Measurements from ENCODE around the gene DENND1A.

DNA sequence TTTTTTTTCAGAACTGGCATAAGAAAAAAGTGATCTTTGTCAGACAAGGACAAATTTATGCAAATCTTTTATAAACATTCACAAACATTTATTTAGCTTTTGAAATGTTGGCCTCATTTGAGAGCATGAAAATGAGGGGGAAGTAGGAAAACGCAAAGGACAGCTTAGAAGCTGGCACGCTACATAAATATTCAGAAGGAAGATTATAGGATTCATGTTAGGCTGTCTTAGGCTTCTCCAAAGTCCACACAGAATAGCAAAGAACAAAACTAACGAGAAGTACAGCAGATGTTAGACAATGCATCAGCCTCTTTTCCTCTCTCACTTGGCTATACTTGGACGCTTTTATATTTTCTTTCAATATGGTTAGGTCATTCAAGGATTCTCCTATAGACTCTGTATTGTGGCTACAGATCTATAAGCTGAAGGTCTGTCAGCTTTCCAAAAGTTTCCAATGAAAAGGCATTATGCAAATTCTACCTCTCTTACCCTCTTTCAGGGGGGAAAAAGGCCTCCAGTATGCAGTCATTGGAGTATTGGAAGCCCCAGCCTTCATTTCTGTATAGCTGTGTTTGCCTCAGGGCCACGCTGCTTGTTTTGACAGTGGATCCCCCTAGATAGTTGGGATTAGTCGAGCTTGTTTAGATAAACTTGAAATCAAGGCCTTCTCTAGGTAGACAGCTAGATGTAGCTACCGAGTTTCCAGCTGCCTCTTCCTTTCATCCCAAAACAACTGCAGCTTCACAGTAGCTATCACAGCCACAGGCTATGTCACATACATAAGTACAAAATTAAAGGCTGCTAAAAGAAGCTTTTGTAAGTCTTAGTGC is 153.0 kb downstream of the DENND1A start:
- TF ChIP-seq POLR2AphosphoS5 (IDR thresholded peaks at IDR 0.05) (no peak), EP300 (IDR thresholded peaks at IDR 0.05) (no peak)
- TF ChIP-seq, protein P1, sequence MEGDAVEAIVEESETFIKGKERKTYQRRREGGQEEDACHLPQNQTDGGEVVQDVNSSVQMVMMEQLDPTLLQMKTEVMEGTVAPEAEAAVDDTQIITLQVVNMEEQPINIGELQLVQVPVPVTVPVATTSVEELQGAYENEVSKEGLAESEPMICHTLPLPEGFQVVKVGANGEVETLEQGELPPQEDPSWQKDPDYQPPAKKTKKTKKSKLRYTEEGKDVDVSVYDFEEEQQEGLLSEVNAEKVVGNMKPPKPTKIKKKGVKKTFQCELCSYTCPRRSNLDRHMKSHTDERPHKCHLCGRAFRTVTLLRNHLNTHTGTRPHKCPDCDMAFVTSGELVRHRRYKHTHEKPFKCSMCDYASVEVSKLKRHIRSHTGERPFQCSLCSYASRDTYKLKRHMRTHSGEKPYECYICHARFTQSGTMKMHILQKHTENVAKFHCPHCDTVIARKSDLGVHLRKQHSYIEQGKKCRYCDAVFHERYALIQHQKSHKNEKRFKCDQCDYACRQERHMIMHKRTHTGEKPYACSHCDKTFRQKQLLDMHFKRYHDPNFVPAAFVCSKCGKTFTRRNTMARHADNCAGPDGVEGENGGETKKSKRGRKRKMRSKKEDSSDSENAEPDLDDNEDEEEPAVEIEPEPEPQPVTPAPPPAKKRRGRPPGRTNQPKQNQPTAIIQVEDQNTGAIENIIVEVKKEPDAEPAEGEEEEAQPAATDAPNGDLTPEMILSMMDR (IDR thresholded peaks at IDR 0.05) = no peak
